Iris pigment epithelial cell (primary cell): ENCODE results near the gene PPP6R2.

Experiments
- DNase-seq: peaks from one replicate; pipeline ENCODE4 v3.0.0-alpha.2; 2011; ENCODE audit warnings: low read depth

Gene PPP6R2

GRCh38 chr22:50483977-50484853 lies 141.1 kb downstream of the PPP6R2 start:
- no peak for DNase-seq

- DNase-seq = no peak
Measured at GRCh38 chr22:50485221-50486131, 142.3 kb downstream of the PPP6R2 start.

GRCh38 chr22:50486561-50487289 lies 143.6 kb downstream of the PPP6R2 start, which contains the start of gene MIOX:
TSS of gene MIOX (plus strand) at chr22:50486859. CDS start at chr22:50486898, 39 bp downstream.
- no peak for DNase-seq

- no peak for DNase-seq
Measured at GRCh38 chr22:50487290-50488005, 144.3 kb downstream of the PPP6R2 start.

- DNase-seq = no peak
Measured at GRCh38 chr22:50488006-50488677, 145.0 kb downstream of the PPP6R2 start.

- DNase-seq = no peak
Measured at GRCh38 chr22:50488886-50489285, 145.8 kb downstream of the PPP6R2 start.

GRCh38 chr22:50489363-50490243 lies 146.5 kb downstream of the PPP6R2 start:
- DNase-seq = no peak

- no peak for DNase-seq
Measured at GRCh38 chr22:50490531-50491308, 147.6 kb downstream of the PPP6R2 start.
